GM21515 (cell line): ENCODE measurements around the gene EPB41.
"Not testable (repeated sequence)": the region's sequence is repeated elsewhere in the genome, so short reads cannot be mapped to it uniquely, and the experiment has no call there.

Source experiments
- ATAC-seq: cut with Tn5 transposase; IDR thresholded peaks from one replicate; pipeline ENCODE4 v1.9.1; 2021; ENCODE audit not compliant: unreplicated experiment

EPB41 gene

GRCh38 chr1:28914228-28915030, at the start of gene EPB41:
TSS of gene EPB41 (plus strand) at chr1:28914569. CDS start at chr1:28987438, 72,869 bp downstream.
- peak; percentile 80 for ATAC-seq

GRCh38 chr1:28864695-28865094, 49.7 kb upstream of the EPB41 start:
- ATAC-seq = no peak

- ATAC-seq = no peak
Observed at GRCh38 chr1:28865997-28866650, 48.2 kb upstream of the EPB41 start.

GRCh38 chr1:28867850-28868249, 46.5 kb upstream of the EPB41 start:
- no peak for ATAC-seq

- ATAC-seq = no peak
Observed at GRCh38 chr1:28869952-28870351, 44.4 kb upstream of the EPB41 start.

- ATAC-seq = no peak
Observed at GRCh38 chr1:28871631-28872401, 42.6 kb upstream of the EPB41 start.

GRCh38 chr1:28875134-28875533, 39.2 kb upstream of the EPB41 start:
- ATAC-seq = not testable (repeated sequence)

GRCh38 chr1:28877132-28877781, 37.1 kb upstream of the EPB41 start:
- ATAC-seq = no peak

- ATAC-seq = no peak
Observed at GRCh38 chr1:28878796-28879195, 35.6 kb upstream of the EPB41 start.

GRCh38 chr1:28882009-28882628, 32.2 kb upstream of the EPB41 start:
- ATAC-seq = no peak

- no peak for ATAC-seq
Observed at GRCh38 chr1:28883242-28883616, 31.1 kb upstream of the EPB41 start.

- no peak for ATAC-seq
Observed at GRCh38 chr1:28885472-28885877, 28.9 kb upstream of the EPB41 start.

GRCh38 chr1:28885977-28886730, 28.2 kb upstream of the EPB41 start:
- ATAC-seq = no peak

- peak; percentile 52 for ATAC-seq
Observed at GRCh38 chr1:28886731-28887418, 27.5 kb upstream of the EPB41 start.

GRCh38 chr1:28887419-28887834, 26.9 kb upstream of the EPB41 start:
- ATAC-seq = no peak

- ATAC-seq = no peak
Observed at GRCh38 chr1:28887835-28888682, 26.3 kb upstream of the EPB41 start.

GRCh38 chr1:28888915-28889314, 25.5 kb upstream of the EPB41 start:
- ATAC-seq = no peak

- no peak for ATAC-seq
Observed at GRCh38 chr1:28889357-28889756, 25.0 kb upstream of the EPB41 start.

GRCh38 chr1:28890435-28890834, 23.9 kb upstream of the EPB41 start:
- ATAC-seq = no peak
